ENCODE measurements around the gene C1QTNF8.

The C1QTNF8 gene

DNA sequence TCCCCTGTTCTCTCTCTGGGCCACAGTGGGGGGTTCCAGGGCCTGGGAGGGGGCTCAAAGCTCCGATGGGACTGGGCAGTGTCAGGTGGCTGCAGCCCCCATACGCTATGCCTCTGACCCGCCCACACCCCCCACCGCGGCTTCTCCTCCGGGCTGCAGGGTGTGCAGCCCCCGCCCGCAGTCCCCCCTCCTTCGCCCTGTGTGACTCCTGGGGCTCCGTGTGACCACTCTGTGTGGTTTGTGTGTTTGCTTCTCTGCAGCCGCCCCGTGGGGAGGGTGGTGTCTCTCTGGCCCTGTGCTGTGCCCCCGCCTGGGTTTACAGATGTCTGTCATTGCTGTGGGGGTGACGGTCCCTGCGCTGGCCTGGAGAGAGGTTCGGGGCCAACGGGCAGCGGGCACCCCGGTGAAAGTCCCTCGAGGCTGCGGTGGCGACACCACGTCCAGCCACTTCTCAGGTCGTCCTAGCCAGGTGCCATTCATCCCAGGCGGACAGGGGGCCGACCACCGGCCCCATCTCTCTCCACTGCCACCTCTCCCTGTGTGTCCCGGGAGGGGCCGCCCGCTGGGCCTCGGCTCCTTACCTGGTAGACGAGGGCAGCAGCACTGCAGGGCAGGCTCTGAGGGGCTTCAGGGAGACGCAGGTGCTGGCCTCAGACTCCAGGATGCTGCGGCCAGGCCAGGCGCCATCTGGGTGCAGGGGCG is 18.0 kb downstream of the C1QTNF8 start:
- DNase-seq (ENCODE audit: low read depth in 2 of 2): no peak

DNA sequence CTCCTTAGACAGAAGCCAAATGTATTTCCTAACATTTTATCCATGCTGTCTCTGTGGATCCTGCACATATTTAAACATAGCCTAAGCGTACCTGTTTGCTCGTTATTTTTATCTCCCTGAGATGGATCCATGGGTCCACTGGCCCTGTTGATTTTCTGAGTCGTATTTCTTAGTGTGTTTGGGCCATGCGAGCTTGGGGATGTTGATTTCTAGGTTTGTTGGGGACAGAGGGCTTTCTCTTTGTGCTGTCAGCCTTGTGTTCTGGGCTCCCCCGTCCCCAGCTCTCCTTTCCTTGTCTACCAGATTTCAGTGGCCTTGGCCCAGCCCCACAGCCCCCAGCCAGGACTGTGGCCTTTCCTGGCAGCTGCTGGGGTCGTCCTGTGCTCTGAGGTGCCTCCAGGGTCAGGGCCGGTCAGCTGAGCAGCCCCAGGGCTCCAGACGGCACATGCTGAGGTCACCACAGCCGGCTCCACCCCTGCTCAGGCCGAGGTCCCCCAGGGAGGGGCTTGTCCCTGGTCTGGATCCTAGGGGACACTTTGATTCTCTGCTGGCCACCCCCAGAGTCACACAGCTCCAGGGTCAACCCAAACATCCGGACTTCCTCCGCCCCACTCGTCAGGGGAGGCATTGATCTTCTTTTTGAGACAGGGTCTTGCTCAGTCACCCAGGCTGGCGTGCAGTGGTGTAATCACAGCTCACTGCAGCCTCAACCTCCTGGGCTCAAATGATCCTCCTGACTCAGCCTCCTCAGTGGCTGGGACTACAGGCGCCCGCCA is 19.1 kb downstream of the C1QTNF8 start:
- no peak for DNase-seq (ENCODE audit: low read depth in 2 of 2)

DNA sequence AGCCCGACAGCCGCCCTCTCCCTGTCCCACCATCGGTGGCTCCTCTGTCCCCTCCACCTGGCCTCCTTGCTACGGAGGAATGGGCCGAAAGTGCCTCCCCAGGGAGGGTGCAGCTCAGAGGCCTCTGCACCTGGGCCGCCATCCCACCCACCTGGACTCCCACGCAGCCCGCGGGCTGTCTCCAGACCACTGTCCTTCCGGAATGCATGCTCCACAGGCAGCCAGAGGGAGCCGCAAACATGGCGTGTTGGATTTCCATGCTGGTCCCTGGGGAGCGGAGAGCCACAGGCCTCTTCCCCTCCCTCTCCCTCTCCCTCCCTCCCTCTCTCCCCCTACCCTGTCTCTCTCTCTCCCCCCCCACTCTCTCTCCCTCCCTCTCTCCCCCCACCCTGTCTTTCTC is 20.5 kb downstream of the C1QTNF8 start:
- DNase-seq (ENCODE audit: low read depth in 2 of 2): no peak

DNA sequence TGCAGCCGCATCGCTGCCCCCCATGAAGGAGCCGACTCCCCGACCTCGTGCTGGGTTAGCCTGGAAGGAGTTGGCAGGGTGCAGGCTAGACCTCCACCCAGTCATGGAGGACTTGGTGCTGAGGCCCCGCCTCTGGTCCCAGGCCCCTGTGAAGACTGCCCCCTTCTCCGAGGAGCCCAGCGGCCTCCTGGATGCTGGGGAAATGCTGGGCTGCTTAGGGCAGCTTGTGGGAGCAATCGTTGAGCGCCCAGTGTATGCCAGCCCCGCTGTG is 21.7 kb downstream of the C1QTNF8 start:
- no peak for DNase-seq (ENCODE audit: low read depth in 2 of 2)

DNA sequence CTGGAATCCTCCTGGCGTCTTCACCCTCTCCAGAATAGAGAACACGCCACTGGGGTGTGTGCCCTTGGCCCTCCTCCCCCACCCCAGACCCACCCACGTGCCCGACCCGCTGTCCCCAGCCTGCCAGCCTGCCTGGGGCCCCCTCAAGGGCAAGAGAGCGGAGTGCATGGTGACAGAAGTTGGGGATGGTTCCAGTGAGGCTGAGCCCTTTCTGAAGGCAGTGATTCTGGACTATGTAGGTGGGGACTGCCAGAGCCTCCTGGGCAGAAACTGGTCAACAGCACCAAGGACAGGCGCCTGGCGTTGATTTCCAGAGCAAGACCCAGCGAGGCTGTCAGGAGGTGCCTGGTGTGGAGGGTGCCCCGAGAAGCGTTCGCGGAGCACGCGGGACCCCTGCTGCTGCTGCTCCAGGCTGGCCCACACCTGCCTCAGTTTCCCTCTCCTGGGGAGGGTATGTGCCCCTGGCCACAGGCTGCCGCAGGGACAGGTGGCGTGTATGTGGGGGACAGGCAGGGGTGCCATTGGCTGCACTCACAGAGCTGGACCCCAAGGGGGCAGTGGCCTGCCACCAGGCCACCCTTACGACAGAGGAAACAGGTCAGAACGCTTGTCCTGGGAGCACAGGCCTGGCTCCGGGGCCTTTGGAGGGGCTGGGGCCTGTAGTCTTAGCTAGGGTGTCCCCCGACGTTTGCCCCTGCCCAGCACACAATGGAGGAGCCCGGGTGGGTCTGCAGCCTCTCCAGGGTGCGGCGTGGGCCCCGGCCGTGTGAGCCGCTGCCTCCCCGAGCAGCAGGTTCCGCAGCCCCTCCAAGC is 22.3 kb downstream of the C1QTNF8 start:
- DNase-seq (ENCODE audit: low read depth in 2 of 2): no peak

DNA sequence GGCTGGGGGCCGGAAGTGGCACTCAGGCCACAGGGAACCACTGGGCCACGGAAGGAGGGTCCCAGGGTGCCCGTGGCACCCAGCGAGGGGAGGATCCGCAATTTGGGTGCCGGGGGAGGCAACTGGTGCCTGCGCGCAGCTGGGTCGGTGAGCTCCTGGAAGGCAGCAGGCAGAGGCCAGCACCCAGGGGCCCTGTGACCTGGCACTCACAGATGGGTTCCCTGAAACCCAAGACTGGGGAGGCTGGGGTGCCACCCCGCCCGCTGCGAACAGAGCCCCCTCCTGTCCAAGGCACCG is 22.8 kb downstream of the C1QTNF8 start:
- no peak for DNase-seq (ENCODE audit: low read depth in 2 of 2)

DNA sequence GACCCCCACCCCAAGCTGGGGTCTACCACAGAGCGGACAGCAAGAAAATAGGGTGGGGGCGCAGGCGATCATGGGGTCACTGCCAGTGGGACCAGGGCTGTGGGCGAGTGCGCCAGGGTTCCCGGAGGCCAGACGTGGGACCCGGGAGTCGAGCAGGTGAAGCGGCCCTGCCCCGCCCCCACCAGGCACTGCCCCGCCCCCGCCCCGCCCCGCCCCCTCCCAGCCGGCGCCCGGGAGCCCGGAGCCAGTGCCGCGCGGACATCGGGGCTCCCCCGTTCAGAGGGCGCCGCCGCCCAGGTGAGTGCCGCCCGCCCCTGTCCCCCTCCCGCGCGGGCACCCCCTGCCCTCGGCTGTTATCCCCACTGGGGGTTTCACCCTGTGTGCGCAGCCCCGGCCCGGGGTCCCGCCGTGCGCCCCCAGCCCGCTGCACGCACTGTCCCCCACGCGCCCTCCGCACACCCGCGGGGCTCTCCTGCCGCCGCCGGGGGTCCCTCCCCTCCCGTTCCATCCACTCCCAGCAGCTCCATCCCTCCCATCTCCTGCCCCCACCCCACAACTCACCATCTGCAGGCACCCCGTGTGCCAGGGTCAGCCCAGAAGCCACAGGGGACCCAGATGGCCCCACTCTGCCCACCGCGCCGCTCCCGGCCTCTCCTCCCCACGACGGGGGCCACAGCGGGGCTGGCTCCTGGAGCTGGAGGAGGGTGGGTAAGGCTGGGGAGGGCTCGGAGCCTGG is 23.4 kb downstream of the C1QTNF8 start, which contains the start of gene SSTR5:
TSS of gene SSTR5 (plus strand) at position 222 of the 736 bp plus-strand sequence. CDS start 6,122 bp downstream, outside the sequence.
- no peak for DNase-seq (ENCODE audit: low read depth in 2 of 2)

DNA sequence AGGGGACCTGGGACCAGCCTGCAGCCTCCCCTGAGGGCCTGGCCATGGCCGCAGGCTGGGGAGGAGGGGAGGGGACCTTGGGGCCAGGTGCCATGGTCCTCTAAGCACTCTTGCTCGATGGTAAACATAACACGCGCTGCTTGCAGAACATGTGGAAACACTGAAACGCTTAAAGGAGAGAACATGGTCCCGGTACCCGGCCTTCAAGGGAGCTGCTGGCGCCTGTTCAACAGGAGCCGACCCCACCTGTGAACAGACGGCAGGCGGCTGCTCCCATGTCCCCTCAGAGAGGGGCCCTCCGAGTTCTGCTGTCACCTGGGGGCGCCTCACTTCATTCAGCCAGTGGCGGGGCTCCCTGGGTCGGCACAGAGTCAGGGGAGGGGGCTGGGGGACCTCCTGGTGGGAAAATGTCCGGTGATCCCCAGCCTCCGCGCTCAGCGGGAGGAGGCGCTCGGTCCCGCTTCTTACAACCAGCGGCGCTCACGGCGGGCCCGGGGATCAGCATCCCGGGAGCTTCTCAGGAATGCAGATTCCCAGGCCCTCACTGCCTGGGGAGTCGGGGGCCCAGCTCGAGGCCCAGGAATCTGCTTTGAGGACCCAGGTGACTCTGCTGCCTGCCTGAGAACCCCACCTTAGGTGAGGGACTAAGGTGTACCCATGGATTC is 24.4 kb downstream of the C1QTNF8 start:
- no peak for DNase-seq (ENCODE audit: low read depth in 2 of 2)

DNA sequence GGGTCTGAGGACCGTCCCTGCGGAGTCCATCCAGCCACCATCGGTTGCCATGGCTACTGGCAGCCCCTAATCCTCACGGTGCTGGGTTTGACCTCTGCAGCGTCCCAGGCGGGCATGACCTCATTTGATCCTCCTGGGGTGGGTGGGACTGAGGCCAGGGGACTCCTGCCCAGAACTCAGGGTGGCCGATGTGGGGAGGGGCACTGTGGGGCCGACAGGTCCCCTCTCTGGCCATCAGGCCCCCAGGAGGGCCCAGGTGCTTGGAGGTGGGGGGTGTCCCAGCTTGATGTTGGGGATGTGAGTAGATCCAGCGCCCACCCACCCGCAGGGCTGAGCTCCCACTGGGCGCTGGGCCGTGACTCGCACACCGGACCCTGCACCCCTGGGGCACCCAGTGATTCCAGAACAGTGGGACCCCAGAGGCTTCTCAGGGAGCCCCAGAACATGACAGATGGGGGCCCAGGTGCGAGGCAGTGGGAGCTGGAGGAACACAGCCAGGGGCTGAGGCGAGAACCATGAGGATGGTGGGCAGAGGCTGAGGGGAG is 25.1 kb downstream of the C1QTNF8 start:
- no peak for DNase-seq (ENCODE audit: low read depth in 2 of 2)

DNA sequence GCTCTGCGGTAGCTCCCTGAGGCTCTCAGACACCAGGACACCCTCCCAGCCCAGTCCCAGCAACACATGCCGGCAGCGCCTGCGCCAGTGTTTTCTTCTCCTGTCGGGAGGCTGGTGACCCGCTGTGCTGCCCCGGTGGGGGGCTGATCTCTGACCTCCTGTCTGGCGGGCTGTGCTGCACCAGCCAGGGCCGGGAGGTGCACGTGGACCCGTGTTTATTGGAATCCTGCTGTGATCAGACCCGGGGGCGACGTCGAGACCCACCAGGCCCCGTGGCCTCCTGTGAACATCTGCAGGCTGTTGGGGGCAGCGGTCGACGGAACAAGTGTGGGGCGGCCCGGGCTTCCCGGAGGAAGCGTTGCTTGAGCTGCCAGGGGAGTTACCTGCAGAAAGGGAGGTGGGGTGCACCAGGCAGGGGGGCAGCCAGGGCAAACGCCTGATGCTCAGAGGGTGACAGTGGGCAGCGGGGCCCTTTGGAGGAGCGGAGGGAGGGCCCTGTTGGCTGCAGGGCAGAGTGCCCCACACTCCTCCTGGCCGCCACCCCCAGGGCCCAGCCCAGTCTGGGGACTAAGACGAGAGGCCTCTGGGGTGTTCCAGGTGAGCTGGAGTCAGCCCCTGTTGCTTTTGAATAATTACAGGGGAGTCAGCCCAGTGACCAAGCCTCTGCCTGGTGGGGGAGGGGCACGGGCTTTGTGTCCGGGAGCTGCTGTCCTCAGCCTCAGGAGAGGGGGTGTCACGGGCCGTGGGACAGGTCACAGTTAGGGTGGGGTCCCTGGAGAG is 25.8 kb downstream of the C1QTNF8 start:
- no peak for DNase-seq (ENCODE audit: low read depth in 2 of 2)

DNA sequence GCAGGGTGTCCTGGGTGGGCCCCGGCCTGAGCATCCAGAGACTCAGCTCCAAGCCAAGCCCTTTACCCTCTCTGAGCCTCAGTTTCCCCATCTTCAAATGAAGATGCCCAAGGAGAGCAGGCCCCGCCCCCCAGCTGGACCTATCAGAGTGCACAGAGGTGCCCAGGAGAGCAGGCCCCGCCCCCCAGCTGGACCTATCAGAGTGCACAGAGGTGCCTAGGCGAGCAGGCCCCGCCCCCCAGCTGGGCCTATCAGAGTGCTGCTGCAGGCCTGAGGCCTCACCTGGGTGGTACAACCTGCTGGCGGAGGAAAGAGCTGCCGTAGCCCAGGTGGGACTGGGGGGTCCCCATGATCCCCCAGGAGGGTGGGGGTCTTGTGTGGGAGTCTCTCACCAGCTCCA is 26.9 kb downstream of the C1QTNF8 start:
- no peak for DNase-seq (ENCODE audit: low read depth in 2 of 2)

DNA sequence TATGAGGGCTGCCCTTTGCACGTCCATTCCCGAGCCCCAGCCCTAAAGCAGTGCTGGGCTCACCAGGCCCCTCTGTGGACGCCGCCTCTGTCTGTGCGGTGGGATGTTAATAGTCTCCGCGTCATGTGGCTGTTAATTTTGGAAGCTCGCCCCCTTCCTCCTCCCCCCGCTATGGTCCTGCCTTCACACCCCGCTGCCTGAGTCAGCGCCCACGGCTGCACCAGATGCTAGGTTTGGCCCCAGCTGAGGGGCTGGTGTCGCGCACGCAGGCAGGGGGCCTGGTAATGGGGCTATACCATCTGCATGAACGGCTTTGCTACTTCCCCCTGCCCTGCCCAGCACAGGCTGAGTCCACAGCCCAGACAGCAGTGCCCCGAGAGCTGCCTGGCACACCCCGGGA is 27.6 kb downstream of the C1QTNF8 start:
- no peak for DNase-seq (ENCODE audit: low read depth in 2 of 2)

DNA sequence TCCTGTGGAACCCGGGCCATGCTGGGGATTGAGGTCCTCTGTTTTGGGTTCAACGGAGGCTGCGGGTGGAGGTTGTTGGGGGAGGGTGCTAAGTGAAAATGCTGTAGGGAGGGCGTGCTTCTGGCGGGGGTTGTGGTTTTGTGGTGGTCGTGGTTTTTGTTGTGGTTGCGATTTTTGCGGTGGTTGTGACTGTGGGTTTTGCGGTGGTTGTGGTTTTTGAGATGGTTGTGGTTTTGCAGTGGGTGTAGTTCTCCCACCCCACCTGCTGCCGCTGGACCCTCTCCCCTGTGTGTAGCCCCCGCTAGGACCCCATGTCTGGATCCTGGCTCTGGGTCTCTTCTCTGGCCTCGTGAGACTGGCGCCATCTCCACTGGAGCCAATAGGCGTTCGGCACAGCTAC is 28.4 kb downstream of the C1QTNF8 start:
- no peak for DNase-seq (ENCODE audit: low read depth in 2 of 2)

DNA sequence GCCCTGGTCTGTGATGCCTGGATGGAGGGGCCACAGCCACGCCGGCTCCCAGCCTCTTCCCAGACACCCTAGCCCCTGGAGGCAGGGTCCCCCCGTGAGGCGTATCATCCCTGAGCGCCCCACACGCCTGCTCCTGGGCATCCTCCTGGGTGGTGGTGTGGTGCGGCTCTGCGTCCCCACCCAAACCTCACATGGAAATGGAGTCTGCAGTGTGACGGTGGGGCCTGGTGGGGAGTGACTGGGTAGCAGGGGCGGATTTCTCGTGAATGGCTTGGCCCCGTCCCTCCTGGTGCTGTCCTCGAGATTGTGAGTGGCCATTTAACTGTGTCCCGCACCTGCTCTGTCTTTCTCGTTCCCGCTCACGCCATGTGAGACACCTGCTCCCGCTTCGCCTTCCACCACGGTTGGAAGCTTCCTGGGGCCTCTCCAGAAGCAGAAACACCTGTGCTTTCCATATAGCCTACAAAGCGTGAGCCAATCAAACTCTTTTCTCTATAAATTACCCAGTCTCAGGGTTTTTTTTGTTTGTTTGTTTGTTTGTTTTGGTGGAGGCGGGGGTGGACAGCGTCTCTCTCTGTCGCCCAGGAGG is 29.4 kb downstream of the C1QTNF8 start:
- no peak for DNase-seq (ENCODE audit: low read depth in 2 of 2)

DNA sequence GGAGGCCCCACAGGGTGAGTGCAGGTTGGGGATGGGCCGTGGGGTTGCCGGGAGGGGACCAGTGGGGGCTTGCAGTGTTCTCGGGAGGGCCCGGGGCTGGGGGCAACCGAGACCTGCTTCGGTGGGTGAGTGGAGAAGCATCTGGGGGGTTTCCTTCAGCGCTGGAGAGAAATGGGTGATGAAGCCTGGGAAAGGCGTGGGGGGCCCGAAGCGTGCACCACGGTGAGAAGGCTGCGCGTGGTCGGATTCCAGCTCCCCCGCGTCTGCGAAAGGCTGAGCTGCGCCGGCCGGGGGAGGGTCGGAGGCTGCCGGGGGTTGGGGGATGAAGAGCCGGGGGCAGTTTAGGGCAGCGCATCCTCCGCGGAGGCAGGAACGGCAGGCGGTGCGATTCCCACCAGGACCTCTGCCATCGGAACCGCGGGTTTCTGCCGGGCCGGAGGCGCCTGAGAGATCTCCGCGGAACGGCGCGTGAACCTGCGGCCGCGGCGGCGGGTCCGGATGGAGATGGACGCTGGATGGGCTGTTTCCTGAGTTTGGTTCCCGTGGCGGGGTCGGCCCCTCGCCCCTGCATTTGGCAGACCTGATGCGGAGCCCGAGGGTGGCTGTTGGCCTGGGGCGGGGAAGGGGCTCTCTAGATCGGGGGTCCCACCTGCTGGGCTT is 30.4 kb downstream of the C1QTNF8 start:
- no peak for DNase-seq (ENCODE audit: low read depth in 2 of 2)

DNA sequence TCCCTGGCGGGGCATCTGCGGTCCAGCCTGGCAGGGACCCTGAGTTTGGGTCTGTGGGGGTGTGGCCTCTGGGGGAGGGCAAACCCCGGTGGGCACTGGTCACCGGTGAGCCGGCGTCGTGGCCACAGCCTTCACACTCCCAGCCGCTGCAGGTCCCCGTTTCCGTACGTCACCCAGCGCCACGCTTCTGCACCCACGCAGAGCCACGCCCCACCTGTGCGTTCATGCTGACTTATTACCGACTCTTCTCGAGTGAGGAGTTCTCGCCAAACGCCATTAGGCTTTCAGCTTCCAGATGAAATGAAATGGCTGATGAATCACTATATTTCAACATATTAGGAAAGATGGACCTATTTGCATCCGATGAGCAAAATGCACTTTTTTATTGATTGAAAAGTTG is 32.3 kb downstream of the C1QTNF8 start:
- DNase-seq (ENCODE audit: low read depth in 2 of 2): no peak

DNA sequence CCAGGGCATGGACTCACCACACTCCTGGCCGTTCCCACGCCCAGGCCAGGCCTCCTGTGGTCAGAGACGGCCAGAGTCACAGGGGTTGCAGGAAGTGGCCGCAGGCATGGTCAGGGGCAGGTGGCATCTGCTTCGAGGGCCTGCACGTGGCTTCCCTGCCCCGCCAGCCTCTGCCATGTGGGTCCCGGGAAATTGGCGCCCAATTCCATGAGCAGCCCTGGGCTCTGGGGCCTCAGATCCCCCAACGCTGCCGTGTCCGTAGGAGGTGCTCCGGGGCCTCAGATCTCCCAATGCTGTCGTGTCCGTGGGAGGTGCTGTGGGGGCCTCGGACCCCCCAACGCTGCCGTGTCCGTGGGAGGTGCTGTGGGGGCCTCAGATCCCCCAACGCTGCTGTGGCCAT is 33.1 kb downstream of the C1QTNF8 start:
- no peak for DNase-seq (ENCODE audit: low read depth in 2 of 2)

DNA sequence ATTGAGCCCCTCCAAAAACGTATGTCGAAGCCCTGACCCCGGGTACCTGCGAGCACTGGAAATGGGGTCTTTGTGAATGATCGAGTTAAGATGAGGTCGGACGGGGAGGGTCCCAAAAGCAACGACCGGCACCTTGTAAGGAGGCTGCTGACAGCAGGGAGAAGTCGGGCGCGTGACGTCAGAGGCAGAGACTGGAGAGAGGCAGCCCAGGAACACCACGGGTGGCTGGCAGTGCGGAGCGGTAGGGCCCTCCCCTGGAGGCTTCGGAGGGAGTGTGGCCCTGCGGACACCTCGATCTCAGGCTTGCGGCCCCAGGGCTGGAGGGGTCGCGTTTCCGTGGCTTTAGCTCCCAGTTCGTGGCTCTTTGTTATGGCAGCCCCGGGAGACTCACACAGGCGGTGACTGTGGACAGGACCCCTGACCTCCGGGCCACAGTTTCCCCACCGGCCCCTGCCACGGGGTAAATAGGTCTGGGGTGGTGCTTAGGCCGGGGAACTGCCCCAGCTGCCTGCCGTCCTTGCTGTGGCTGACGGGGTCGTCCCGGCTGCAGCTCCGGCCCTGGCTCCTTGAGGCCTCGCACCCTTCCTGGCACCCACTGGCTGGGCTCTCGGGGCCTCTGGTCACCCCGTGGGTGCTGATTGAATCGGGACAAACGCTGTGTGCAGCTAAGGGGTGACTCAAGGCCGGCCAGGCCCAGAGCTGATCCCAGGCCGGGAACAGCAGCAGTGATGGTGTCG is 34.1 kb downstream of the C1QTNF8 start:
- no peak for DNase-seq (ENCODE audit: low read depth in 2 of 2)

Data from activated CD4-positive, alpha-beta T cell treated with anti-CD3 and anti-CD28 coated beads for 24 hours (primary cell).